GM23338 (cell line): ENCODE measurements around the gene CWC27. TPM values are rescaled to one million over a fixed set of nuclear protein-coding genes. Genes with fewer than 3 reads are reported as not detected.

Source experiments
- ATAC-seq: fragments of 200-7000 bp; cut with Tn5 transposase; 3 replicates; pipeline ENCODE4 v1.9.1; 2020
- DNase-seq: peaks from one replicate; pipeline ENCODE4 v3.0.0-alpha.2; 2015; ENCODE audit warnings: low spot score
- H2AFZ ChIP-seq: fragments of 200-600 bp; sonication (generic); 2 replicates; pipeline ENCODE4 v1.8.0; 2016; ENCODE audit warnings: antibody characterized with exemption, mild to moderate bottlenecking, moderate library complexity
- H3F3A ChIP-seq: fragments of 200-600 bp; sonication (generic); replicated peaks from 2 replicates; pipeline ENCODE4 v1.8.0; 2017; ENCODE audit warnings: antibody characterized with exemption, mixed run types, low read depth
- H3K27ac ChIP-seq: fragments of 200-600 bp; sonication (generic); 2 replicates; pipeline ENCODE4 v1.6.1; 2016; ENCODE audit warnings: low read depth
- H3K27me3 ChIP-seq: fragments of 200-600 bp; sonication (generic); 2 replicates; pipeline ENCODE4 v1.8.0; 2016; ENCODE audit warnings: mild to moderate bottlenecking, mixed run types, moderate library complexity; ENCODE audit not compliant: insufficient read depth
- H3K36me3 ChIP-seq: fragments of 200-600 bp; sonication (generic); 2 replicates; pipeline ENCODE4 v1.8.0; 2016; ENCODE audit warnings: mild to moderate bottlenecking; ENCODE audit not compliant: insufficient read depth
- H3K4me1 ChIP-seq: fragments of 200-600 bp; sonication (generic); 2 replicates; pipeline ENCODE4 v1.8.0; 2016; ENCODE audit warnings: mild to moderate bottlenecking, moderate library complexity; ENCODE audit not compliant: insufficient read depth
- H3K4me2 ChIP-seq: fragments of 200-600 bp; sonication (generic); 2 replicates; pipeline ENCODE4 v1.7.1; 2017; ENCODE audit warnings: mixed run types
- H3K4me3 ChIP-seq: fragments of 200-600 bp; sonication (generic); 2 replicates; pipeline ENCODE4 v1.6.1; 2016; ENCODE audit warnings: mixed run types
- H3K79me2 ChIP-seq: fragments of 200-600 bp; sonication (generic); replicated peaks from 2 replicates; pipeline ENCODE4 v1.8.0; 2017; ENCODE audit warnings: mild to moderate bottlenecking; ENCODE audit not compliant: insufficient read depth
- H3K9me2 ChIP-seq: fragments of 200-600 bp; sonication (generic); 2 replicates; pipeline ENCODE4 v1.8.0; 2017; ENCODE audit not compliant: insufficient read depth
- H4K20me1 ChIP-seq: fragments of 200-600 bp; sonication (generic); replicated peaks from 2 replicates; pipeline ENCODE4 v1.8.0; 2017; ENCODE audit warnings: mild to moderate bottlenecking; ENCODE audit not compliant: insufficient read depth
- H3K27ac Mint-ChIP-seq: 2 replicates; pipeline ENCODE4 v1.8.0; 2020; ENCODE audit warnings: inconsistent platforms, mild to moderate bottlenecking, moderate library complexity, mixed read lengths
- H3K27me3 Mint-ChIP-seq: 3 replicates; pipeline ENCODE4 v1.8.0; 2022; ENCODE audit warnings: low read depth, mild to moderate bottlenecking, moderate library complexity, mixed read lengths, inconsistent platforms; ENCODE audit not compliant: insufficient read depth, poor library complexity
- H3K36me3 Mint-ChIP-seq: 3 replicates; pipeline ENCODE4 v1.8.0; 2021; ENCODE audit warnings: low read depth, mild to moderate bottlenecking, inconsistent platforms, moderate library complexity, mixed read lengths
- H3K4me1 Mint-ChIP-seq: 3 replicates; pipeline ENCODE4 v1.8.0; 2020; ENCODE audit warnings: mild to moderate bottlenecking, inconsistent platforms, mixed read lengths
- H3K4me3 Mint-ChIP-seq: 3 replicates; pipeline ENCODE4 v1.8.0; 2021; ENCODE audit warnings: moderate library complexity, mild to moderate bottlenecking, inconsistent platforms, mixed read lengths
- H3K9me3 Mint-ChIP-seq: 3 replicates; pipeline ENCODE4 v1.8.0; 2020; ENCODE audit warnings: moderate library complexity, mild to moderate bottlenecking, inconsistent platforms, mixed read lengths
- CTCF ChIP-seq, 2 experiments: fragments of 200-600 bp in 1 of 2; sonication (generic) in 1 of 2; conservative IDR thresholded peaks; 2 replicates each; pipeline versions ENCODE4 v1.5.1 to v1.6.1; 2016 to 2017; ENCODE audit warnings: antibody characterized with exemption in 2 of 2, low read depth in 2 of 2, mild to moderate bottlenecking in 2 of 2, moderate library complexity in 1 of 2
- ETS1 ChIP-seq: IDR thresholded peaks from 2 replicates; pipeline ENCODE4 v1.6.1; 2016; ENCODE audit warnings: antibody characterized with exemption
- EZH2 ChIP-seq: fragments of 200-600 bp; sonication (generic); IDR thresholded peaks from one replicate; pipeline ENCODE4 v1.8.0; 2017; ENCODE audit warnings: antibody characterized with exemption, mild to moderate bottlenecking, low read depth; ENCODE audit not compliant: unreplicated experiment
- EZH2phosphoT487 ChIP-seq: fragments of 200-600 bp; sonication (generic); IDR thresholded peaks from one replicate; pipeline ENCODE4 v1.8.1; 2018; ENCODE audit warnings: antibody characterized with exemption; ENCODE audit not compliant: unreplicated experiment
- JUNB ChIP-seq: IDR thresholded peaks from one replicate; pipeline ENCODE4 v1.6.1; 2016; ENCODE audit warnings: antibody characterized with exemption; ENCODE audit not compliant: unreplicated experiment
- NANOG ChIP-seq: IDR thresholded peaks from 2 replicates; pipeline ENCODE4 v1.6.1; 2016; ENCODE audit warnings: antibody characterized with exemption, borderline replicate concordance
- POLR2AphosphoS5 ChIP-seq: IDR thresholded peaks from 2 replicates; pipeline ENCODE4 v1.6.1; 2016; ENCODE audit warnings: antibody characterized with exemption, low read depth
- STAT1 ChIP-seq: IDR thresholded peaks from one replicate; pipeline ENCODE4 v1.6.1; 2016; ENCODE audit warnings: antibody characterized with exemption; ENCODE audit not compliant: unreplicated experiment
- ZNF114 ChIP-seq: fragments of 250-450 bp; sonication (Bioruptor Pico); IDR thresholded peaks from 2 replicates; pipeline ENCODE4 v1.5.0; 2020; ENCODE audit warnings: mild to moderate bottlenecking, moderate library complexity
- ZNF331 ChIP-seq: fragments of 250-450 bp; sonication (Bioruptor Pico); IDR thresholded peaks from 2 replicates; pipeline ENCODE4 v1.5.0; 2020; ENCODE audit warnings: low read depth, mild to moderate bottlenecking, moderate library complexity
- polyA plus RNA-seq: library from polyadenylated mRNA; unstranded; fragments of >200 nt; fragmentation: Nextera tagmentation; extraction: Ambion mirVana; gene quantifications from 2 replicates; pipeline ENCODE4 v1.2.1, GENCODE V29; 2016
- total RNA-seq: library from RNA; depleted of rRNA; stranded (reverse); fragments of >200 nt; shearing (Covaris generic); gene quantifications from 2 replicates; pipeline ENCODE4 v1.2.3, GENCODE V29; 2014
- TF ChIP-seq, protein P1 (sequence below): IDR thresholded peaks from one replicate; pipeline ENCODE4 v1.6.1; 2018; ENCODE audit warnings: antibody characterized with exemption; ENCODE audit not compliant: unreplicated experiment

CWC27 gene
- total and polyA plus RNA-seq, 2 experiments from 2014 or later, result 27.7 to 115 TPM

DNA sequence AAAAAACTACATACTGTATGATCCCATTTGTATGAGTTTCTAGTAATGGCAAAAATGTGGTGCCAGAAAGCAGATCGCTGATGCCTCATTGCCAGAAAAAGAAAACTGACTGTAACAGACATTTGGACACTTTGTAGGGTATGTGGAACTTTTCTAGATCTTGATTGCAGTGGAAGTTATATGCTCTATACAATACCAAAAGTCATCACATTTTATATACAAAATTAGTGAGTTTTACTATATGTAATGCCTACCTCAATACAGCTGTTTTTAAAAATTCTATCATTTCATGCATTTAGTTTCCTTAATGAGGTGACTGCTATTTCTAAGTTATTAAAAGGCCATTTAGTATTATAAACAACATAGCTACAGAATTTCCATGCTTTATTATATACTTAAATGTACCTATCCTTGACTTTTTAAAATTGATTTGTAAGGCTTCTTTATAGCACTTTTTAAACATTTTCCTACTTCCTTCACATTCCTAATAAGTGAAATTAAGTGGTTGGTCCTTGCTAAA lies 199.9 kb downstream of the CWC27 start:
- Mint-ChIP-seq H3K4me1 (peaks cover 3% of the 10 kb centered on the region; the same call in 1 of the 3 replicates), H3K27ac (no peak overlapping the region), H3K27me3 (peaks cover 3% of the 10 kb centered on the region), H3K36me3 (peaks cover 19% of the 10 kb centered on the region; the same call in 2 of the 3 replicates), H3K9me3 (0 out of 3 replicates have a peak, but pooled peaks cover 3% of the 10 kb centered on the region), H3K4me3 (no peak overlapping the region)
- H3K4me3 ChIP-seq, result no peak overlapping the region
- H3K79me2 ChIP-seq, result no peaks in the 10 kb centered on the region
- H3F3A ChIP-seq, result no peaks in the 10 kb centered on the region
- DNase-seq (no peak), ATAC-seq (no peak)
- TF ChIP-seq NANOG (no peak), POLR2AphosphoS5 (no peak)
- TF ChIP-seq, protein P1, sequence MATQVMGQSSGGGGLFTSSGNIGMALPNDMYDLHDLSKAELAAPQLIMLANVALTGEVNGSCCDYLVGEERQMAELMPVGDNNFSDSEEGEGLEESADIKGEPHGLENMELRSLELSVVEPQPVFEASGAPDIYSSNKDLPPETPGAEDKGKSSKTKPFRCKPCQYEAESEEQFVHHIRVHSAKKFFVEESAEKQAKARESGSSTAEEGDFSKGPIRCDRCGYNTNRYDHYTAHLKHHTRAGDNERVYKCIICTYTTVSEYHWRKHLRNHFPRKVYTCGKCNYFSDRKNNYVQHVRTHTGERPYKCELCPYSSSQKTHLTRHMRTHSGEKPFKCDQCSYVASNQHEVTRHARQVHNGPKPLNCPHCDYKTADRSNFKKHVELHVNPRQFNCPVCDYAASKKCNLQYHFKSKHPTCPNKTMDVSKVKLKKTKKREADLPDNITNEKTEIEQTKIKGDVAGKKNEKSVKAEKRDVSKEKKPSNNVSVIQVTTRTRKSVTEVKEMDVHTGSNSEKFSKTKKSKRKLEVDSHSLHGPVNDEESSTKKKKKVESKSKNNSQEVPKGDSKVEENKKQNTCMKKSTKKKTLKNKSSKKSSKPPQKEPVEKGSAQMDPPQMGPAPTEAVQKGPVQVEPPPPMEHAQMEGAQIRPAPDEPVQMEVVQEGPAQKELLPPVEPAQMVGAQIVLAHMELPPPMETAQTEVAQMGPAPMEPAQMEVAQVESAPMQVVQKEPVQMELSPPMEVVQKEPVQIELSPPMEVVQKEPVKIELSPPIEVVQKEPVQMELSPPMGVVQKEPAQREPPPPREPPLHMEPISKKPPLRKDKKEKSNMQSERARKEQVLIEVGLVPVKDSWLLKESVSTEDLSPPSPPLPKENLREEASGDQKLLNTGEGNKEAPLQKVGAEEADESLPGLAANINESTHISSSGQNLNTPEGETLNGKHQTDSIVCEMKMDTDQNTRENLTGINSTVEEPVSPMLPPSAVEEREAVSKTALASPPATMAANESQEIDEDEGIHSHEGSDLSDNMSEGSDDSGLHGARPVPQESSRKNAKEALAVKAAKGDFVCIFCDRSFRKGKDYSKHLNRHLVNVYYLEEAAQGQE, result no peak
- H4K20me1 ChIP-seq, result no peaks in the 10 kb centered on the region
- no peaks in the 10 kb centered on the region for H3K9me2 ChIP-seq
- no peaks in the 10 kb centered on the region for H3K36me3 ChIP-seq
- H3K27me3 ChIP-seq, result no peaks in the 10 kb centered on the region
- H3K4me1 ChIP-seq, result no peaks in the 10 kb centered on the region
- no peak overlapping the region for H3K27ac ChIP-seq
- H3K4me2 ChIP-seq, result no peak overlapping the region
- no peak overlapping the region for H2AFZ ChIP-seq

DNA sequence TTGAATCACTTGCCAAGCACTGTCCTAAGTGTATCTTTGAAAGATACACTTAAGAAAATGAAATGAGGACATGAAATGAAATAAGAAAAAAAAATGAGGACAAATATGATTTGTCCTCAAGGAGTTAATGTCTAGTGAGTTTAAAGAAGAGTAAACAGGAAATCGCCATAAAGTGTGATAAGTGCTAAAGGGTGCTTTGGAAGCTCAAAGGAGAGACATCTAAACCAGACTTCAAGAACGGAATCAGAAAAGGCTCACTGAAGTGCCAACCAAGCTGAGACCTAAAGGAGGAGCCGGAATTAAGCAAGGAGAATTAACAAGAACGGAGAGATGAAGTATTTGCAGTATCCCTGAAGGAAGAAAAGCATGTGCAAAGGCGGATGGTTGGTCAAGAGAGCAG lies 200.8 kb downstream of the CWC27 start:
- H3K27ac Mint-ChIP-seq, result 0 out of 2 replicates have a peak overlapping the region, but pooled peaks have one; percentile 1
- no peak for DNase-seq
- Histone ChIP-seq H2AFZ (no peak overlapping the region), H3F3A (no peaks in the 10 kb centered on the region), H4K20me1 (no peaks in the 10 kb centered on the region), H3K79me2 (no peaks in the 10 kb centered on the region), H3K27me3 (no peaks in the 10 kb centered on the region), H3K4me1 (no peaks in the 10 kb centered on the region), H3K27ac (no peak overlapping the region), H3K9me2 (no peaks in the 10 kb centered on the region), H3K4me2 (no peak overlapping the region), H3K36me3 (no peaks in the 10 kb centered on the region), H3K4me3 (no peak overlapping the region)
- no peak overlapping the region for H3K4me3 Mint-ChIP-seq
- H3K9me3 Mint-ChIP-seq, result no peaks in the 10 kb centered on the region
- peaks cover 20% of the 10 kb centered on the region; the same call in 2 of the 3 replicates for H3K36me3 Mint-ChIP-seq
- peaks cover 3% of the 10 kb centered on the region; the same call in 1 of the 3 replicates for H3K4me1 Mint-ChIP-seq
- peaks cover 3% of the 10 kb centered on the region for H3K27me3 Mint-ChIP-seq
- no peak for ATAC-seq
- no peak for TF ChIP-seq NANOG
- TF ChIP-seq ETS1, result no peak
- no peak for TF ChIP-seq POLR2AphosphoS5
- no peak for TF ChIP-seq ZNF331 (CRISPR knock-in tag)
- no peak for TF ChIP-seq ZNF114 (CRISPR knock-in tag)
- no peak for TF ChIP-seq STAT1
- no peak for TF ChIP-seq JUNB
- TF ChIP-seq, protein P1, result no peak
- no peak for TF ChIP-seq CTCF (conservative IDR thresholded peaks at IDR 0.05; ENCODE audit: low read depth in 2 of 2)
- TF ChIP-seq EZH2phosphoT487, result no peak
- no peak for TF ChIP-seq EZH2
